Testis (tissue), 3 donors: ENCODE results near the gene ZBTB7A. TPM values are rescaled to one million over a fixed set of nuclear protein-coding genes. Genes with fewer than 3 reads are reported as not detected.
A peak's percentile ranks its signal among the peaks of the same experiment; 100 is the strongest.

ENCODE experiments used
- DNase-seq: peaks from one replicate; pipeline ENCODE4 v3.0.0-alpha.2; 2019
- H3K27ac ChIP-seq, 2 donors: fragments of 200-600 bp; sonication (generic); one replicate each; pipeline ENCODE4 v1.5.1; 2019
- H3K27me3 ChIP-seq: fragments of 200-600 bp; sonication (generic); one replicate; pipeline ENCODE4 v1.5.1; 2019
- H3K36me3 ChIP-seq: fragments of 200-600 bp; sonication (generic); one replicate; pipeline ENCODE4 v1.5.1; 2017; ENCODE audit warnings: low read depth; ENCODE audit errors: missing control alignments
- H3K4me1 ChIP-seq: fragments of 200-600 bp; sonication (generic); one replicate; pipeline ENCODE4 v1.5.1; 2019
- H3K4me3 ChIP-seq, 2 donors: fragments of 200-600 bp; sonication (generic); one replicate each; pipeline ENCODE4 v1.5.1; 2017 to 2019
- H3K9me3 ChIP-seq: fragments of 200-600 bp; sonication (generic); one replicate; pipeline ENCODE4 v1.5.1; 2017
- POLR2A ChIP-seq: fragments of 450-650 bp; IDR thresholded peaks from one replicate; pipeline ENCODE4 v1.6.1; 2017; ENCODE audit warnings: antibody characterized with exemption, mild to moderate bottlenecking, moderate library complexity
- WGBS, 2 donors: methylation state at CpG; one replicate each; pipeline ENCODE4 v1.1.5; 2018; 5-methylcytosine and 5-hydroxymethylcytosine counted together
- intact Hi-C: fragments of 100-400 bp; cut with DNase I; formaldehyde crosslinking; loops from one replicate; pipeline ENCODE4 v1.15.1; 2023; ENCODE audit warnings: low total_unique reads
- polyA plus RNA-seq: library from polyadenylated mRNA; stranded (reverse); fragments of 350-450 nt; fragmentation: Illumina TruSeq; extraction: RNeasy Lipid Tissue Mini Kit (QIAGEN cat#74804); gene quantifications from one replicate; pipeline ENCODE4 v1.2.3, GENCODE V29; 2014; ENCODE audit warnings: low read depth, low replicate concordance; ENCODE audit not compliant: insufficient read depth
- total RNA-seq, 2 donors: library from RNA; depleted of rRNA; stranded (reverse); fragments of >200 nt; gene quantifications; one replicate each; pipeline ENCODE4 v1.2.3, GENCODE V29; 2016
- TF ChIP-seq, protein P1 (sequence below), 3 experiments: fragments of 450-650 bp in 2 of 3; fragments of 200-600 bp in 1 of 3; sonication (generic) in 1 of 3; IDR thresholded peaks; one replicate each; pipeline ENCODE4 v1.5.1; 2016 to 2019; ENCODE audit warnings: antibody characterized with exemption in 3 of 3, mild to moderate bottlenecking in 2 of 3, moderate library complexity in 1 of 3

ZBTB7A gene
- total and polyA plus RNA-seq, 3 donors from 2014 or later = 7.5 to 49.4 (median 42.2) TPM

DNA sequence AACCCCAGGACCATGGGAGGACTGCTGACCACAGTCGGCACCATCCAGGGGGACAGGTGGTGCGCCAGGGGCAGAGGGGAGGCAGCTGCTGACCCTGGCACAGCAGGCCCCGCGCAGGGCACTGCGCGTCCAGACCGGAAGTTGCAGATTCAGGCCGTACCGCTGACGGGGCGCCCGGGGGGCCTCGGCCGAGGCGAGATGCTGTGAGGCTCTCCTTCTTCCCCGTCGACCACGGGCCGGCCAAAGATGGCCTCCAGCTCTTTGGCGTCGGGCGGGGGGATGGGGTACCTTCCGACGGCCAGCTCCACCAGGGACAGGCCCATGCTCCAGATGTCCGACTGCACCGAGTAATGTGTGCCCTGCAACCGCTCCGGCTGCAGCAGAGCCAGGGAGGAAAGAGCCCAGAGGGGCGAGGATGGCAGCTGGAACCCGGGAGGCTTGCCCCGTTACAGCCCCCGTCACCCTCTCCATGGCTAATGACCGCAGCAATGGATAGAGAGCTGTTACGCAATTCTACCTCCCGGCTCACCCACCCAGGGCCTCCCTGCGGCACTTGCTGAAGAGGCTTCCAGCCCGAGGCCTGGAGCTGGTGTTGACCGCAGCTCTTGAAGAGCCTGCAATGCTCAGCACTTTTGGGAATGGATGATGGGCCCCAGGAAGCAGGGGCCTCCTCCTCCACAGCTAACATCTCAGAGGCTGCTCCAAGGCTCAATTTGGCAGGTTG is 32.5 kb upstream of the ZBTB7A start:
- Histone ChIP-seq H3K4me3 (no peak overlapping the region), H3K9me3 (no peaks in the 10 kb centered on the region), H3K27ac (no peak overlapping the region), H3K36me3 (no peaks in the 10 kb centered on the region), H3K27me3 (no peaks in the 10 kb centered on the region), H3K4me1 (peaks cover 12% of the 10 kb centered on the region)
- 92 to 94% methylated on average over 8 to 38 of the region's 38 CpGs for WGBS, 2 donors
- DNase-seq = no peak
- no peak for TF ChIP-seq POLR2A
- TF ChIP-seq, protein P1, sequence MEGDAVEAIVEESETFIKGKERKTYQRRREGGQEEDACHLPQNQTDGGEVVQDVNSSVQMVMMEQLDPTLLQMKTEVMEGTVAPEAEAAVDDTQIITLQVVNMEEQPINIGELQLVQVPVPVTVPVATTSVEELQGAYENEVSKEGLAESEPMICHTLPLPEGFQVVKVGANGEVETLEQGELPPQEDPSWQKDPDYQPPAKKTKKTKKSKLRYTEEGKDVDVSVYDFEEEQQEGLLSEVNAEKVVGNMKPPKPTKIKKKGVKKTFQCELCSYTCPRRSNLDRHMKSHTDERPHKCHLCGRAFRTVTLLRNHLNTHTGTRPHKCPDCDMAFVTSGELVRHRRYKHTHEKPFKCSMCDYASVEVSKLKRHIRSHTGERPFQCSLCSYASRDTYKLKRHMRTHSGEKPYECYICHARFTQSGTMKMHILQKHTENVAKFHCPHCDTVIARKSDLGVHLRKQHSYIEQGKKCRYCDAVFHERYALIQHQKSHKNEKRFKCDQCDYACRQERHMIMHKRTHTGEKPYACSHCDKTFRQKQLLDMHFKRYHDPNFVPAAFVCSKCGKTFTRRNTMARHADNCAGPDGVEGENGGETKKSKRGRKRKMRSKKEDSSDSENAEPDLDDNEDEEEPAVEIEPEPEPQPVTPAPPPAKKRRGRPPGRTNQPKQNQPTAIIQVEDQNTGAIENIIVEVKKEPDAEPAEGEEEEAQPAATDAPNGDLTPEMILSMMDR (IDR thresholded peaks at IDR 0.05) = no peak
- intact Hi-C loops = no loop called here

GRCh38 chr19:4098493-4098892 is 31.8 kb upstream of the ZBTB7A start:
- Histone ChIP-seq H3K4me1 (peaks cover 12% of the 10 kb centered on the region), H3K27ac (no peak overlapping the region), H3K9me3 (no peaks in the 10 kb centered on the region), H3K36me3 (no peaks in the 10 kb centered on the region), H3K27me3 (no peaks in the 10 kb centered on the region), H3K4me3 (no peak overlapping the region)
- intact Hi-C loops = no loop called here
- no peak for DNase-seq
- WGBS, 2 donors = 78 to 93% methylated on average over 12 to 17 of the region's 18 CpGs
- no peak for TF ChIP-seq POLR2A
- TF ChIP-seq, protein P1 (IDR thresholded peaks at IDR 0.05) = no peak

DNA sequence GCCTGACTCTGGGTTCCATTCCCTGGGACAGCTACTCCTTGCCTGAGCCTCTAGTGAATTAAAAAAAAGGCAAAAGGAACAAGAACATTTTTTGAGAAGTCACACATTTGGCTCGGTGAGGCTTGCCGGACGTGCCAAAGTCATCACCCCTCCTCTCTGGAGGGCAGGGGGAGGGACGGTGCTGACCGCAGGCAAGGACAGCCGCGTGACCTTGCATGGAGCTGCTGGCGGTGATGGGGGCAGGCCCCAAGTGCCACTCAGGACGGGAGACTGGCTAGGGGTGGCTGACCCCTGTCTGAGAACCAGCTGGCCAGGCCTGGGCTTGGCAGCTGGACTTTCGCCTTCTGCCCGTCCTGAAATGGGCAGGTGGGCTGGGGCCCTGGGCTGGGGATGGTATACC is 30.8 kb upstream of the ZBTB7A start:
- WGBS, 2 donors = 30 to 39% methylated on average over 9 to 11 of the region's 11 CpGs
- Histone ChIP-seq H3K4me1 (peaks cover 12% of the 10 kb centered on the region), H3K9me3 (no peaks in the 10 kb centered on the region), H3K4me3 (no peak overlapping the region), H3K27me3 (no peaks in the 10 kb centered on the region), H3K36me3 (no peaks in the 10 kb centered on the region), H3K27ac (peak overlapping the region in 1 of 2 donors; percentile 51)
- DNase-seq = peak; percentile 75
- TF ChIP-seq, protein P1 (IDR thresholded peaks at IDR 0.05) = no peak
- no peak for TF ChIP-seq POLR2A
- intact Hi-C loops = no loop called here

- no peak for DNase-seq
- peaks cover 12% of the 10 kb centered on the region for H3K4me1 ChIP-seq
- WGBS, 2 donors = 80 to 92% methylated on average over 2 to 31 of the region's 31 CpGs
- H3K4me3 ChIP-seq = no peak overlapping the region
- intact Hi-C loops = no loop called here
- TF ChIP-seq, protein P1 (IDR thresholded peaks at IDR 0.05) = no peak
- no peak for TF ChIP-seq POLR2A
- H3K9me3 ChIP-seq = no peaks in the 10 kb centered on the region
- H3K27me3 ChIP-seq = no peaks in the 10 kb centered on the region
- H3K36me3 ChIP-seq = no peaks in the 10 kb centered on the region
- peak overlapping the region in 1 of 2 donors; percentile 51 for H3K27ac ChIP-seq
These were observed 29.6 kb upstream of the ZBTB7A start for GRCh38 chr19:4096049-4096892.
